H1 (cell line): ENCODE results near the gene RNMT. TPM values are rescaled to one million over a fixed set of nuclear protein-coding genes. Genes with fewer than 3 reads are reported as not detected.

Source experiments
- ASH2L ChIP-seq: fragments of 200-600, 300-600 bp; sonication (generic); IDR thresholded peaks from one replicate; pipeline ENCODE4 v1.7.1; 2017; ENCODE audit warnings: low read length
- BCL11A ChIP-seq, 2 experiments: IDR thresholded peaks; one replicate each; pipeline ENCODE4 v1.6.1; 2011; ENCODE audit warnings: low read depth in 2 of 2, low read length in 2 of 2, mild to moderate bottlenecking in 2 of 2
- CBX8 ChIP-seq: fragments of 300-800, 300-1000 bp; sonication (generic); IDR thresholded peaks from 2 replicates; pipeline ENCODE4 v1.7.1; 2016; ENCODE audit warnings: low read depth, low read length, borderline replicate concordance
- CREB1 ChIP-seq: IDR thresholded peaks from 2 replicates; pipeline ENCODE4 v1.6.1; 2012; ENCODE audit warnings: inconsistent platforms
- EP300 ChIP-seq, 2 experiments: IDR thresholded peaks; 1 replicate in 1 of 2; 2 replicates in 1 of 2; pipeline ENCODE4 v1.6.1; 2011 to 2012; ENCODE audit warnings: low read depth in 2 of 2, low read length in 2 of 2, mild to moderate bottlenecking in 2 of 2, borderline replicate concordance in 1 of 2, inconsistent platforms in 1 of 2, moderate library complexity in 1 of 2
- GTF2F1 ChIP-seq: IDR thresholded peaks from 2 replicates; pipeline ENCODE4 v1.6.1; 2012; ENCODE audit warnings: low read depth, low read length, improper control_type of control experiment, borderline replicate concordance
- JUND ChIP-seq: IDR thresholded peaks from 2 replicates; pipeline ENCODE4 v1.6.1; 2011; ENCODE audit warnings: mild to moderate bottlenecking, improper control_type of control experiment, low read length
- KDM1A ChIP-seq: fragments of 200-600, 300-600 bp; sonication (generic); IDR thresholded peaks from 2 replicates; pipeline ENCODE4 v1.7.1; 2016; ENCODE audit warnings: mild to moderate bottlenecking, low read length, borderline replicate concordance
- KDM4A ChIP-seq: IDR thresholded peaks from one replicate; pipeline ENCODE4 v1.7.1; 2012; ENCODE audit warnings: low read depth, mild to moderate bottlenecking, moderate library complexity, low read length, inconsistent platforms; ENCODE audit not compliant: severe bottlenecking
- KDM5A ChIP-seq: fragments of 200-600 bp; IDR thresholded peaks from 2 replicates; pipeline ENCODE4 v1.7.1; 2012; ENCODE audit warnings: mild to moderate bottlenecking, low read length, inconsistent platforms, mixed read lengths
- PHF8 ChIP-seq: fragments of 200-600 bp; sonication (generic); conservative IDR thresholded peaks from 2 replicates; pipeline ENCODE4 v1.7.1; 2012; ENCODE audit warnings: low read depth, mild to moderate bottlenecking, inconsistent platforms, low read length, moderate library complexity
- POLR2AphosphoS5 ChIP-seq: IDR thresholded peaks from 2 replicates; pipeline ENCODE4 v1.6.1; 2011; ENCODE audit warnings: low read depth, low read length
- RAD21 ChIP-seq, 2 experiments: IDR thresholded peaks in 1 of 2; conservative IDR thresholded peaks in 1 of 2; 2 replicates each; pipeline ENCODE4 v1.6.1; 2011; ENCODE audit warnings: low read depth in 2 of 2, low read length in 2 of 2, improper control_type of control experiment in 1 of 2, inconsistent platforms in 1 of 2, mild to moderate bottlenecking in 1 of 2, moderate library complexity in 1 of 2
- RBBP5 ChIP-seq: IDR thresholded peaks from 2 replicates; pipeline ENCODE4 v1.7.1; 2012; ENCODE audit warnings: low read depth, mild to moderate bottlenecking, inconsistent platforms, low read length, moderate library complexity, borderline replicate concordance
- RFX5 ChIP-seq: IDR thresholded peaks from 2 replicates; pipeline ENCODE4 v1.6.1; 2011; ENCODE audit warnings: low read depth, low read length, improper control_type of control experiment, borderline replicate concordance
- SIN3A ChIP-seq, 2 experiments: IDR thresholded peaks in 1 of 2; conservative IDR thresholded peaks in 1 of 2; 2 replicates each; pipeline ENCODE4 v1.6.1; 2011 to 2012; ENCODE audit warnings: low read length in 2 of 2, improper control_type of control experiment in 1 of 2, low read depth in 1 of 2, mild to moderate bottlenecking in 1 of 2
- SIRT6 ChIP-seq: IDR thresholded peaks from one replicate; pipeline ENCODE4 v1.7.1; 2012; ENCODE audit warnings: low read length, inconsistent platforms
- SP4 ChIP-seq: IDR thresholded peaks from 2 replicates; pipeline ENCODE4 v1.6.1; 2012; ENCODE audit warnings: low read length, inconsistent platforms
- TBP ChIP-seq: IDR thresholded peaks from 2 replicates; pipeline ENCODE4 v1.6.1; 2011; ENCODE audit warnings: low read depth, low read length, improper control_type of control experiment
- ZNF274 ChIP-seq: IDR thresholded peaks from 2 replicates; pipeline ENCODE4 v1.7.0; 2012; ENCODE audit warnings: low read length, borderline replicate concordance; ENCODE audit errors: extremely low read depth
- polyA plus RNA-seq, 7 experiments: library from polyadenylated mRNA; depleted of rRNA in 3 of 7; stranded (reverse) in 5 of 7; unstranded in 2 of 7; fragments of >200 nt in 5 of 7; fragments of 200-250 nt in 2 of 7; gene quantifications; 1 replicate in 5 of 7; 2 replicates in 1 of 7; 4 replicates in 1 of 7; pipeline versions ENCODE4 v1.2.1 to v1.2.3, GENCODE V29; 2011 to 2013; ENCODE audit warnings: missing spikeins in 2 of 7, mixed read lengths in 2 of 7
- total RNA-seq: library from RNA; stranded (reverse); fragmentation: NEBNext Ultra II Directional; extraction: Animal tissue kit (Norgen Biotek cat#: 25700); gene quantifications from 2 replicates; pipeline ENCODE4 v1.2.1, GENCODE V29; 2021
- TF ChIP-seq, protein P1 (sequence below), 3 experiments: IDR thresholded peaks; 1 replicate in 2 of 3; 2 replicates in 1 of 3; pipeline versions ENCODE4 v1.5.1 to v1.6.1; 2011; ENCODE audit warnings: low read length in 3 of 3, mild to moderate bottlenecking in 3 of 3, inconsistent platforms in 2 of 3, low read depth in 1 of 3, moderate library complexity in 1 of 3; ENCODE audit not compliant: insufficient read depth in 1 of 3; ENCODE audit errors: control extremely low read depth in 1 of 3

Gene RNMT
- total and polyA plus RNA-seq, 2 of the 8 experiments (the other 6 are each of a cell fraction or from before 2014, with no cell fraction given) = 25.3 to 63.5 TPM

DNA sequence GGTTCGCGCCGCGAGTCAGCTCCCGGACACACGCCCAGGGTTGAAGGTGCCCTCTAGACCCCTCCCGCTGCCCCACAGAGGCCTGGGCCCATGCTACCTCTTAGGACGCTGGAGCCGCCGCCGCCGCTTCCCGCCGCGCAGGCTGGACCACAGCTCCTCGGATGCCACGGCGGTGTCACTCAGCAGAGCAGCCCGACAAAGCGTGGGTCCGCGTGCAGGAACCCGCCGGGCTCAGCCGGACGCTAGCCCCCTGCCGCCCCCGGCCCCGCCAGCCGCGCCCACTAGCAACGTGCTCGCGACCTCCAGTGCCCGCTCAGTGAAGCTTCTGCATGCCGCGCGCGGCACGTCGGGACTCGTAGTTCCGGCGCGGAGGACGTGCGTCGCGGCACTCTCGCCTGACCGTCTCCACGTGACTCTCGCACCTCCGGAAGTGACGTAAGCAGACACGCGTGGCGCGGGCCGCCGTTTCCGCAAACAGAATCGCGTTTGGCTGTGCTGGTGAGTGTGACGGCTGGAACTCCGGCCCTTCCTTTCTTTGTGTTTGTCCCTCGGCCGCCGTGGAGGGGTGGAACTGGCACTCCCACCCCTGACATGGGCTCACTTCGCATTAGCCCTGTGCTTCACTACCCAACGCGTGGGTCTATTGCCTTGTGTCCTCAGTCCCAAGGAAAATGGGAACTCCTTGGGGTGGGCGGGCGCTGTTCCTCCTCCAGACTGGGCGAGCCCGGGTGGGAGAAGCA is at the start of gene RNMT, which contains the start of gene FAM210A (continued):
- TF ChIP-seq CREB1 = peak; percentile 98
- no peak for TF ChIP-seq EP300 (IDR thresholded peaks at IDR 0.05; ENCODE audit: borderline replicate concordance in 1 of 2, low read depth in 2 of 2, low read length in 2 of 2)
- TF ChIP-seq KDM5A = peak; percentile 51; the same call in 1 of the 2 replicates
- TF ChIP-seq POLR2AphosphoS5 = peak; percentile 89; the same call in 1 of the 2 replicates
- no peak for TF ChIP-seq RFX5
- peak; percentile 55 to 84; a peak in 2 of 4 replicates for TF ChIP-seq SIN3A (conservative IDR thresholded peaks at IDR 0.05 in 1 of 2, IDR thresholded peaks at IDR 0.05 in 1 of 2; ENCODE audit: low read depth in 1 of 2, low read length in 2 of 2)
- TF ChIP-seq ASH2L = peak; percentile 89
- TF ChIP-seq CBX8 = no peak
- no peak for TF ChIP-seq BCL11A (IDR thresholded peaks at IDR 0.05; ENCODE audit: low read depth in 2 of 2, low read length in 2 of 2)
- no peak for TF ChIP-seq ZNF274
- no peak for TF ChIP-seq KDM1A
- TF ChIP-seq GTF2F1 = 0 out of 2 replicates have a peak, but pooled peaks have one; percentile 49
- TF ChIP-seq SP4 = no peak
- TF ChIP-seq, protein P1, sequence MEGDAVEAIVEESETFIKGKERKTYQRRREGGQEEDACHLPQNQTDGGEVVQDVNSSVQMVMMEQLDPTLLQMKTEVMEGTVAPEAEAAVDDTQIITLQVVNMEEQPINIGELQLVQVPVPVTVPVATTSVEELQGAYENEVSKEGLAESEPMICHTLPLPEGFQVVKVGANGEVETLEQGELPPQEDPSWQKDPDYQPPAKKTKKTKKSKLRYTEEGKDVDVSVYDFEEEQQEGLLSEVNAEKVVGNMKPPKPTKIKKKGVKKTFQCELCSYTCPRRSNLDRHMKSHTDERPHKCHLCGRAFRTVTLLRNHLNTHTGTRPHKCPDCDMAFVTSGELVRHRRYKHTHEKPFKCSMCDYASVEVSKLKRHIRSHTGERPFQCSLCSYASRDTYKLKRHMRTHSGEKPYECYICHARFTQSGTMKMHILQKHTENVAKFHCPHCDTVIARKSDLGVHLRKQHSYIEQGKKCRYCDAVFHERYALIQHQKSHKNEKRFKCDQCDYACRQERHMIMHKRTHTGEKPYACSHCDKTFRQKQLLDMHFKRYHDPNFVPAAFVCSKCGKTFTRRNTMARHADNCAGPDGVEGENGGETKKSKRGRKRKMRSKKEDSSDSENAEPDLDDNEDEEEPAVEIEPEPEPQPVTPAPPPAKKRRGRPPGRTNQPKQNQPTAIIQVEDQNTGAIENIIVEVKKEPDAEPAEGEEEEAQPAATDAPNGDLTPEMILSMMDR (IDR thresholded peaks at IDR 0.05; ENCODE audit: control extremely low read depth in 1 of 3, insufficient read depth in 1 of 3, low read depth in 1 of 3, low read length in 3 of 3) = no peak
- no peak; the same call in 1 of the 2 replicates for TF ChIP-seq JUND
- TF ChIP-seq TBP = peak; percentile 53
- TF ChIP-seq RAD21 (IDR thresholded peaks at IDR 0.05 in 1 of 2, conservative IDR thresholded peaks at IDR 0.05 in 1 of 2; ENCODE audit: low read depth in 2 of 2, low read length in 2 of 2) = no peak
- peak; percentile 91 for TF ChIP-seq KDM4A
- no peak for TF ChIP-seq SIRT6
- TF ChIP-seq PHF8 = peak; percentile 85
- TF ChIP-seq RBBP5 = peak; percentile 75; the same call in 1 of the 2 replicates
